ENCODE measurements around the gene C5orf46. TPM values are rescaled to one million over a fixed set of nuclear protein-coding genes. Genes with fewer than 3 reads are reported as not detected.

C5orf46 gene
- total and polyA plus RNA-seq, 2 of the 4 experiments (the other 2 are of a cell fraction) = 1.3 TPM; not detected in 1

GRCh38 chr5:147842869-147843268 is 63.5 kb downstream of the C5orf46 start:
- DNase-seq (no peak), ATAC-seq (ENCODE audit: low read depth) (no peak)
- no peaks in the 10 kb centered on the region for H4K20me1 ChIP-seq (ENCODE audit: insufficient read depth, low read length)
- no peak overlapping the region for H2BK20ac ChIP-seq (ENCODE audit: low read depth, low read length)
- H3K4ac ChIP-seq (ENCODE audit: low read depth, low read length) = no peak overlapping the region
- no peak overlapping the region for H3K14ac ChIP-seq (replicated peaks; ENCODE audit: low read depth, low read length)
- intact Hi-C loops (cut with micrococcal nuclease) (no loop called here), dilution Hi-C loops (cut with HindIII; ENCODE audit: low sequenced_read_pairs, unreplicated experiment) (no loop called here), in situ Hi-C loops (cut with MboI; ENCODE audit: low sequenced_read_pairs) (no loop called here)
- H4K8ac ChIP-seq (ENCODE audit: low read depth in 2 of 2, low read length in 2 of 2) = no peak overlapping the region
- no peaks in the 10 kb centered on the region for H3K4me1 ChIP-seq (ENCODE audit: control insufficient read depth, insufficient read depth, low read length)
- no peak overlapping the region for H2BK5ac ChIP-seq (ENCODE audit: low read depth, low read length, poor library complexity, severe bottlenecking)
- H3K18ac ChIP-seq (ENCODE audit: low read depth, low read length) = no peak overlapping the region
- H3K4me3 ChIP-seq (ENCODE audit: insufficient read depth, low read depth, low read length) = no peak overlapping the region
- no peak overlapping the region for H3K56ac ChIP-seq (ENCODE audit: extremely low read depth, insufficient read depth, low read length)
- H3K4me2 ChIP-seq (ENCODE audit: low read depth, low read length) = no peak overlapping the region
- H4K5ac ChIP-seq (ENCODE audit: low read depth, low read length) = no peak overlapping the region
- H4K91ac ChIP-seq (ENCODE audit: insufficient read depth, low read depth, low read length) = no peak overlapping the region
- no peaks in the 10 kb centered on the region for H3K79me1 ChIP-seq (ENCODE audit: low read depth in 1 of 2, low read length in 2 of 2)
- H3K9ac ChIP-seq (ENCODE audit: low read depth, low read length) = no peak overlapping the region
- no peaks in the 10 kb centered on the region for H3K9me3 ChIP-seq (ENCODE audit: control insufficient read depth, insufficient read depth, low read length)
- no peak overlapping the region for H2AK5ac ChIP-seq (ENCODE audit: low read depth, low read length)
- H3K27me3 ChIP-seq (ENCODE audit: control insufficient read depth, insufficient read depth, low read length) = no peaks in the 10 kb centered on the region
- CTCF ChIA-PET = interaction anchor here (1.2 kb wide), 1 partner anchor 20 kb away, joined by 3 read pairs; no protein-coding TSS in a partner anchor
- H3K36me3 ChIP-seq (ENCODE audit: control insufficient read depth, insufficient read depth, low read length) = no peaks in the 10 kb centered on the region
- no peak overlapping the region for H2AFZ ChIP-seq (replicated peaks; ENCODE audit: low read length, poor library complexity)
- no peak overlapping the region for H2BK120ac ChIP-seq (ENCODE audit: low read depth, low read length)
- H3K9me1 ChIP-seq (ENCODE audit: insufficient read depth, low read length) = no peaks in the 10 kb centered on the region
- no peak for TF ChIP-seq SMC3 (IDR thresholded peaks at IDR 0.05; ENCODE audit: low read depth, low read length)
- no peak for TF ChIP-seq ELK1 (IDR thresholded peaks at IDR 0.05; ENCODE audit: borderline replicate concordance, low read depth, low read length)
- TF ChIP-seq CTCF (conservative IDR thresholded peaks at IDR 0.05; ENCODE audit: low read depth, low read length) = no peak
- TF ChIP-seq MAZ (IDR thresholded peaks at IDR 0.05; ENCODE audit: borderline replicate concordance, low read depth, low read length) = no peak
- no peak for TF ChIP-seq FOS (IDR thresholded peaks at IDR 0.05; ENCODE audit: low read depth, low read length)
- TF ChIP-seq MAFK (IDR thresholded peaks at IDR 0.05; ENCODE audit: low read depth, low read length) = no peak
- TF ChIP-seq RCOR1 (IDR thresholded peaks at IDR 0.05; ENCODE audit: insufficient replicate concordance, low read length) = no peak
- no peak for TF ChIP-seq BHLHE40 (IDR thresholded peaks at IDR 0.05; ENCODE audit: low read depth, low read length)
- TF ChIP-seq CEBPB (IDR thresholded peaks at IDR 0.05; ENCODE audit: low read depth, low read length) = no peak
- no peak for TF ChIP-seq NFE2L2 (IDR thresholded peaks at IDR 0.05; ENCODE audit: low read depth, low read length)
- no peak for TF ChIP-seq RAD21 (IDR thresholded peaks at IDR 0.05; ENCODE audit: low read length)
- no peak for TF ChIP-seq POLR2A (IDR thresholded peaks at IDR 0.05; ENCODE audit: low read depth, low read length)
- TF ChIP-seq CHD1 (IDR thresholded peaks at IDR 0.05; ENCODE audit: low read depth, low read length) = no peak
- TF ChIP-seq MXI1 (IDR thresholded peaks at IDR 0.05; ENCODE audit: borderline replicate concordance, low read depth, low read length) = no peak
- H2BK15ac ChIP-seq (ENCODE audit: low read depth, low read length) = no peak overlapping the region
- no peak overlapping the region for H2AK9ac ChIP-seq (replicated peaks; ENCODE audit: low read depth, low read length, poor library complexity)
- WGBS, 2 experiments (ENCODE audit: extremely low coverage in 2 of 2, insufficient read length in 1 of 2) = 0% methylated on average over 1 of the region's 2 CpGs; no CpG with 5 or more reads in 1 of the 2 experiments
- BruUV-seq (replicated peaks) = no TSS peak
- no peak overlapping the region for H3K27ac ChIP-seq (ENCODE audit: insufficient read depth, low read length)
- POLR2A ChIA-PET (ENCODE audit: unreplicated experiment) = no interaction called here
- H3K23ac ChIP-seq (ENCODE audit: low read depth, low read length) = no peak overlapping the region

All from IMR-90 (cell line).